ENCODE data around the gene RANBP17. TPM values are rescaled to one million over a fixed set of nuclear protein-coding genes. Genes with fewer than 3 reads are reported as not detected.
A peak's percentile ranks its signal among the peaks of the same experiment; 100 is the strongest.

Gene RANBP17
- total RNA-seq, 1 experiment from 2014 or later: 14.5 TPM

DNA sequence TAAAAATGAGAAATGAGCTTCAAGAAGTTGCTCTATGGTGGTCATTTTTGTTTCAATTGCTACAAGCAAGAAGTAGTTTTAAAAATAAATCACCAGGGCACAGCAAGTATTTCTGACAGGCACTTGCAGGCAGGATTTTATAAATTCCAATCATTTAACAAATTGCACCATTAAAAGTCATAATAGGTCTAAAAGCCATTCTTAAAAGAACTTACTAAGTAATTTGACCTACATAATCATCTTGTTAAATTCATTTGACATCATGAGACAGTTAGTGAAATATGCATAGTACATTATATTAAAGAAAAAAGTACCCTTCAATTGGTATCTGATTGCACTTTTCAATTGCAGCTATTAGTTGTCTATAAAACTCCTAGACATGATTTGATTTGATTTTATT lies 478.2 kb downstream of the RANBP17 start:
- H3K27me3 ChIP-seq (ENCODE audit: insufficient read depth, low read depth): no peaks in the 10 kb centered on the region
- no peaks in the 10 kb centered on the region for H3F3A ChIP-seq (ENCODE audit: insufficient read depth, low read depth)
- H4K20me1 ChIP-seq (ENCODE audit: insufficient read depth): no peaks in the 10 kb centered on the region
- TF ChIP-seq EZH2 (IDR thresholded peaks at IDR 0.05; ENCODE audit: low read depth): no peak
- TF ChIP-seq, protein P1, sequence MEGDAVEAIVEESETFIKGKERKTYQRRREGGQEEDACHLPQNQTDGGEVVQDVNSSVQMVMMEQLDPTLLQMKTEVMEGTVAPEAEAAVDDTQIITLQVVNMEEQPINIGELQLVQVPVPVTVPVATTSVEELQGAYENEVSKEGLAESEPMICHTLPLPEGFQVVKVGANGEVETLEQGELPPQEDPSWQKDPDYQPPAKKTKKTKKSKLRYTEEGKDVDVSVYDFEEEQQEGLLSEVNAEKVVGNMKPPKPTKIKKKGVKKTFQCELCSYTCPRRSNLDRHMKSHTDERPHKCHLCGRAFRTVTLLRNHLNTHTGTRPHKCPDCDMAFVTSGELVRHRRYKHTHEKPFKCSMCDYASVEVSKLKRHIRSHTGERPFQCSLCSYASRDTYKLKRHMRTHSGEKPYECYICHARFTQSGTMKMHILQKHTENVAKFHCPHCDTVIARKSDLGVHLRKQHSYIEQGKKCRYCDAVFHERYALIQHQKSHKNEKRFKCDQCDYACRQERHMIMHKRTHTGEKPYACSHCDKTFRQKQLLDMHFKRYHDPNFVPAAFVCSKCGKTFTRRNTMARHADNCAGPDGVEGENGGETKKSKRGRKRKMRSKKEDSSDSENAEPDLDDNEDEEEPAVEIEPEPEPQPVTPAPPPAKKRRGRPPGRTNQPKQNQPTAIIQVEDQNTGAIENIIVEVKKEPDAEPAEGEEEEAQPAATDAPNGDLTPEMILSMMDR (conservative IDR thresholded peaks at IDR 0.05): no peak
- no peak overlapping the region for H3K4me3 ChIP-seq
- H3K4me2 ChIP-seq: no peak overlapping the region
- CTCF ChIA-PET: interaction anchor here (0.9 kb wide), 1 partner anchor 133 kb away, joined by 3 read pairs; no protein-coding TSS in a partner anchor
- BruUV-seq (replicated peaks): no TSS peak
- H3K27ac ChIP-seq: no peak overlapping the region
- H3K4me1 ChIP-seq (replicated peaks; ENCODE audit: insufficient read depth): 0 out of 2 replicates have a peak, but pooled peaks cover 6% of the 10 kb centered on the region
- H3K36me3 ChIP-seq (ENCODE audit: low read depth): no peaks in the 10 kb centered on the region
- intact Hi-C loops (cut with micrococcal nuclease; ENCODE audit: unreplicated experiment): no loop called here
- H2AFZ ChIP-seq: no peak overlapping the region
- H3K9me2 ChIP-seq (ENCODE audit: insufficient read depth): no peaks in the 10 kb centered on the region
- no peaks in the 10 kb centered on the region for H3K9me3 ChIP-seq (ENCODE audit: insufficient read depth, low read depth)
- no peaks in the 10 kb centered on the region for H3K79me2 ChIP-seq (ENCODE audit: low read depth)
- POLR2A ChIA-PET (ENCODE audit: unreplicated experiment): interaction anchor here (0.6 kb wide), 1 partner anchor 444 kb away, joined by 8 read pairs; no protein-coding TSS in a partner anchor
- DNase-seq: no peak

DNA sequence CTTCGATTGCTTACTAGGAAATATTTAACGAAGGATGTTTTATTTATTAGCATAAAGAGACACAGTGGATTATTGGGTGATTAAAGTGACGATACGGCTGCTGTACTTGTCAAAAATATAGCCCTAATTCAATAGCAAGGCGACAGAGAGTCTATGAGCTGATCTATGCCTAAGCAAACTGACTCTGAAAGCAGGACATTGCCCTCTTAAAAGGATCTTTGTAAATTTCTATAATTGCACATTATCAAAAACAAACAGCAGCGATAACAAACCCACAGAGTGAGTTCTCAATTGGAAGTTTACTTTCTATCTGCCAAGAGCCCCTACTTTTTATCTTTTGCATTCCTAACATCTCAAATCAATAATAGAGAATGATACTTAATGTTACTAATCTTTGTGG lies 478.7 kb downstream of the RANBP17 start:
- Histone ChIP-seq H2AFZ (no peak overlapping the region), H3K4me3 (no peak overlapping the region), H3K36me3 (ENCODE audit: low read depth) (no peaks in the 10 kb centered on the region), H3K27me3 (ENCODE audit: insufficient read depth, low read depth) (no peaks in the 10 kb centered on the region), H3K4me2 (no peak overlapping the region), H3F3A (ENCODE audit: insufficient read depth, low read depth) (no peaks in the 10 kb centered on the region), H3K4me1 (replicated peaks; ENCODE audit: insufficient read depth) (0 out of 2 replicates have a peak, but pooled peaks cover 6% of the 10 kb centered on the region), H4K20me1 (ENCODE audit: insufficient read depth) (no peaks in the 10 kb centered on the region), H3K27ac (no peak overlapping the region), H3K79me2 (ENCODE audit: low read depth) (no peaks in the 10 kb centered on the region), H3K9me3 (ENCODE audit: insufficient read depth, low read depth) (no peaks in the 10 kb centered on the region), H3K9me2 (ENCODE audit: insufficient read depth) (no peaks in the 10 kb centered on the region)
- intact Hi-C loops (cut with micrococcal nuclease; ENCODE audit: unreplicated experiment): no loop called here
- TF ChIP-seq EZH2 (IDR thresholded peaks at IDR 0.05; ENCODE audit: low read depth): no peak
- TF ChIP-seq, protein P1 (conservative IDR thresholded peaks at IDR 0.05): no peak
- no TSS peak for BruUV-seq (replicated peaks)
- CTCF ChIA-PET: interaction anchor here (0.9 kb wide), 1 partner anchor 133 kb away, joined by 3 read pairs; no protein-coding TSS in a partner anchor
- DNase-seq: no peak
- POLR2A ChIA-PET (ENCODE audit: unreplicated experiment): interaction anchor here (0.6 kb wide), 1 partner anchor 445 kb away, joined by 8 read pairs; no protein-coding TSS in a partner anchor

DNA sequence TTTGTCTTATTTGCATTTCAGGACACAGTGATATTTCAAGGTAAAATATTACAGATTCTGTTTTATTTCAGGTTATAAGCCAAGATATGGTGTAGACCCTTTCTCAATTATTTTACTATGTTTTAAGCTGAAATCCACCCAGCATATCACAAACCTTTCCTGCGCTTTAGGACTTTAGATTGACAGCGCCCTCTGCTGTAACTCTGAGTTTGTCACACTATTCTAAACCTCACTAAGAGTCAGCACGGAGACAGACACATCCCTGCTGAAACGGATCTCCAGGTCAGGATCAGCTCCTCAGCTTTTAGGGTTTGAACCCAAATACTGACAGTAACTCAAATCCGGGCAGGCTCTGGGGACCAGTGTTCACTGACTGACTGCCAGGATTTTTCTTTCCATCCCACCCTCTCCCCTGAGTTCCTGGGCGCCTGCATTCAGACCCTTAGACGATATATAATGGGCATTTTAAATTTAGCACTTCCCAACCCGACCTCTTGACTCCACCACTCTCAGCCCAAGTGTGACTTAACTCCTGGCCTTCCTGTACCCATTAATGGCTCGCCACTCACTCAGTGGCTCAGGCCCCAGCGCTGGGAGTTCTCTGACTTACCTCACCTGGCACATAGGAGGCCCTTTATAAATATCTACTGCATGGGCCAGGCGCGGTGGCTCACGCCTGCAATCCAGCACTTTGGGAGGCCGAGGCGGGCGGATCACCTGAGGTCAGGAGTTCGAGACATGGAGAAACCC lies 480.7 kb downstream of the RANBP17 start:
- Histone ChIP-seq H3K27ac (no peak overlapping the region), H3K9me2 (ENCODE audit: insufficient read depth) (no peaks in the 10 kb centered on the region), H3F3A (ENCODE audit: insufficient read depth, low read depth) (no peaks in the 10 kb centered on the region), H3K4me1 (replicated peaks; ENCODE audit: insufficient read depth) (0 out of 2 replicates have a peak, but pooled peaks cover 2% of the 10 kb centered on the region), H4K20me1 (ENCODE audit: insufficient read depth) (no peaks in the 10 kb centered on the region), H2AFZ (no peak overlapping the region), H3K79me2 (ENCODE audit: low read depth) (no peaks in the 10 kb centered on the region), H3K4me2 (no peak overlapping the region), H3K4me3 (no peak overlapping the region), H3K36me3 (ENCODE audit: low read depth) (no peaks in the 10 kb centered on the region), H3K27me3 (ENCODE audit: insufficient read depth, low read depth) (no peaks in the 10 kb centered on the region), H3K9me3 (ENCODE audit: insufficient read depth, low read depth) (no peaks in the 10 kb centered on the region)
- CTCF ChIA-PET: interaction anchor here (1.1 kb wide), 1 partner anchor 597 kb away, joined by 3 read pairs; no protein-coding TSS in a partner anchor
- intact Hi-C loops (cut with micrococcal nuclease; ENCODE audit: unreplicated experiment): loop anchor here (1.0 kb wide), 2 partner anchors 533 to 598 kb away; no protein-coding TSS in a partner anchor
- TF ChIP-seq EZH2 (IDR thresholded peaks at IDR 0.05; ENCODE audit: low read depth): no peak
- TF ChIP-seq, protein P1 (conservative IDR thresholded peaks at IDR 0.05): peak; percentile 84
- BruUV-seq (replicated peaks): no TSS peak
- DNase-seq: peak; percentile 39 to 47
- POLR2A ChIA-PET (ENCODE audit: unreplicated experiment): no interaction called here

All from PC-9 (cell line).